Transverse colon (tissue), 4 donors: ENCODE data around the gene OLFML1. TPM values are rescaled to one million over a fixed set of nuclear protein-coding genes. Genes with fewer than 3 reads are reported as not detected.

Experiments
- DNase-seq: peaks from one replicate; pipeline ENCODE4 v3.0.0-alpha.2; 2019
- H3K27ac ChIP-seq, 4 donors: fragments of 200-600 bp; sonication (generic); 2 replicates each; pipeline ENCODE4 v1.5.1; 2016 to 2018; ENCODE audit warnings: inconsistent platforms in 4 of 4
- H3K27me3 ChIP-seq: fragments of 200-600 bp; sonication (generic); 2 replicates; pipeline ENCODE4 v1.5.1; 2017; ENCODE audit warnings: inconsistent platforms
- H3K36me3 ChIP-seq, 4 donors: fragments of 200-600 bp; sonication (generic); 2 replicates each; pipeline ENCODE4 v1.5.1; 2017 to 2019; ENCODE audit warnings: inconsistent platforms in 4 of 4
- H3K4me1 ChIP-seq, 4 donors: fragments of 200-600 bp; sonication (generic); 2 replicates each; pipeline ENCODE4 v1.5.1; 2017 to 2020; ENCODE audit warnings: inconsistent platforms in 4 of 4
- H3K4me3 ChIP-seq, 4 donors: fragments of 200-600 bp; sonication (generic); 1 replicate in 1 of 4; 2 replicates in 3 of 4; pipeline versions ENCODE4 v1.5.1 to v1.6.1; 2017 to 2019; ENCODE audit warnings: inconsistent platforms in 4 of 4
- H3K9me3 ChIP-seq, 2 donors: fragments of 200-600 bp; sonication (generic); 2 replicates each; pipeline ENCODE4 v1.5.1; 2017 to 2019; ENCODE audit warnings: inconsistent platforms in 2 of 2
- CTCF ChIP-seq, 5 experiments: fragments of 200-600 bp in 3 of 5; fragments of 450-650 bp in 2 of 5; sonication (generic) in 3 of 5; IDR thresholded peaks; 1 replicate in 2 of 5; 2 replicates in 3 of 5; pipeline ENCODE4 v1.5.1; 2016 to 2017; ENCODE audit warnings: antibody characterized with exemption in 5 of 5, inconsistent platforms in 3 of 5, mild to moderate bottlenecking in 2 of 5, moderate library complexity in 1 of 5
- EP300 ChIP-seq: sonication (generic); formaldehyde crosslinking; IDR thresholded peaks from one replicate; pipeline ENCODE4 v1.6.1; 2017; ENCODE audit warnings: antibody characterized with exemption, low read depth
- POLR2A ChIP-seq: fragments of 450-650 bp; IDR thresholded peaks from one replicate; pipeline ENCODE4 v1.6.1; 2016; ENCODE audit warnings: antibody characterized with exemption, mild to moderate bottlenecking, moderate library complexity
- POLR2AphosphoS5 ChIP-seq, 3 donors: sonication (generic); formaldehyde crosslinking; IDR thresholded peaks; one replicate each; pipeline ENCODE4 v1.6.1; 2016; ENCODE audit warnings: antibody characterized with exemption in 3 of 3
- WGBS, 2 donors: methylation state at CpG; one replicate each; pipeline ENCODE4 v1.1.5; 2018; ENCODE audit warnings: low coverage in 1 of 2; 5-methylcytosine and 5-hydroxymethylcytosine counted together
- in situ Hi-C, 4 donors: fragments of 200-750 bp; cut with MboI; loops; one replicate each; pipeline versions ENCODE4 v1.15.0 to v1.15.1; 2017; ENCODE audit warnings: low sequenced_read_pairs in 3 of 4, low pct_ligation_motif_present in 1 of 4, low pct_unique_long_range_greater_than_20kb in 1 of 4
- intact Hi-C: fragments of 100-400 bp; cut with DNase I; formaldehyde crosslinking; loops from one replicate; pipeline ENCODE4 v1.15.1; 2023; ENCODE audit warnings: low total_unique reads
- total RNA-seq, 4 donors: library from RNA; depleted of rRNA; stranded (reverse); fragments of >200 nt; gene quantifications; one replicate each; pipeline ENCODE4 v1.1.0, GENCODE V29; 2016

The OLFML1 gene
- total RNA-seq, 4 donors from 2014 or later, result 0.20 to 4.8 (median 2.6) TPM; not detected in 1

GRCh38 chr11:7509966-7510365 is 24.7 kb downstream of the OLFML1 start:
- Histone ChIP-seq H3K4me1 (peaks cover 12 to 34% (median 23%) of the 10 kb centered on the region in 4 donors), H3K4me3 (no peak overlapping the region), H3K9me3 (no peaks in the 10 kb centered on the region), H3K27me3 (no peaks in the 10 kb centered on the region), H3K36me3 (no peaks in the 10 kb centered on the region), H3K27ac (no peak overlapping the region)
- in situ Hi-C loops (no loop called here), intact Hi-C loops (no loop called here)
- WGBS, 2 donors, result 92% methylated on average over 2 of the region's 2 CpGs; no CpG with 5 or more reads in 1 of the 2 donors
- no peak for DNase-seq
- TF ChIP-seq POLR2A (no peak), EP300 (no peak), POLR2AphosphoS5 (IDR thresholded peaks at IDR 0.05) (no peak)

GRCh38 chr11:7511401-7511800 is 26.1 kb downstream of the OLFML1 start:
- H3K27ac ChIP-seq, result peak overlapping the region; percentile 88 to 93 (median 89)
- intact Hi-C loops, result no loop called here
- 27% methylated on average over 5 of the region's 5 CpGs; no CpG with 5 or more reads in 1 of the 2 donors for WGBS, 2 donors

GRCh38 chr11:7512525-7513233 is 27.4 kb downstream of the OLFML1 start:
- no peaks in the 10 kb centered on the region for H3K36me3 ChIP-seq
- peak overlapping the region; percentile 88 to 93 (median 89) for H3K27ac ChIP-seq
- intact Hi-C loops (no loop called here), in situ Hi-C loops (no loop called here)
- H3K4me3 ChIP-seq, result peak overlapping the region in 3 of 4 donors; percentile 56 to 67 (median 63)
- TF ChIP-seq POLR2AphosphoS5 (IDR thresholded peaks at IDR 0.05), result peak; percentile 16 to 43 (median 23)
- no peak for TF ChIP-seq POLR2A
- H3K4me1 ChIP-seq, result peaks cover 12 to 41% (median 23%) of the 10 kb centered on the region in 4 donors
- no peaks in the 10 kb centered on the region for H3K27me3 ChIP-seq
- no peaks in the 10 kb centered on the region for H3K9me3 ChIP-seq
- peak; percentile 80 for DNase-seq
- 15% methylated on average over 18 of the region's 18 CpGs; no CpG with 5 or more reads in 1 of the 2 donors for WGBS, 2 donors

More at GRCh38 chr11:7511401-7511800, 26.1 kb downstream of the OLFML1 start:
- DNase-seq, result peak; percentile 53
- peaks cover 12 to 41% (median 23%) of the 10 kb centered on the region in 4 donors for H3K4me1 ChIP-seq
- no peaks in the 10 kb centered on the region for H3K27me3 ChIP-seq
- in situ Hi-C loops, result no loop called here
- H3K4me3 ChIP-seq, result no peak overlapping the region
- TF ChIP-seq EP300, result no peak
- TF ChIP-seq POLR2A, result no peak
- no peak for TF ChIP-seq POLR2AphosphoS5 (IDR thresholded peaks at IDR 0.05)
- TF ChIP-seq CTCF (IDR thresholded peaks at IDR 0.05), result no peak
- H3K9me3 ChIP-seq, result no peaks in the 10 kb centered on the region
- H3K36me3 ChIP-seq, result no peaks in the 10 kb centered on the region

GRCh38 chr11:7513234-7514098 is 28.2 kb downstream of the OLFML1 start, which contains the start of gene PPFIBP2:
PPFIBP2 (plus strand) TSS chr11:7513999; CDS start chr11:7549476, 35,477 bp downstream.
- 0% methylated on average over 65 of the region's 79 CpGs; no CpG with 5 or more reads in 1 of the 2 donors for WGBS, 2 donors
- Histone ChIP-seq H3K4me1 (peaks cover 12 to 37% (median 23%) of the 10 kb centered on the region in 4 donors), H3K9me3 (no peaks in the 10 kb centered on the region), H3K27me3 (no peaks in the 10 kb centered on the region), H3K36me3 (no peaks in the 10 kb centered on the region), H3K27ac (peak within 1 kb of the TSS; percentile 88 to 93 (median 89)), H3K4me3 (peak within 1 kb of the TSS; percentile 55 to 67 (median 60))
- intact Hi-C loops, result no loop called here
- peak; percentile 64 for TF ChIP-seq POLR2A
- TF ChIP-seq EP300, result no peak
- TF ChIP-seq POLR2AphosphoS5 (IDR thresholded peaks at IDR 0.05), result peak; percentile 8 to 63 (median 30)
- peak; percentile 54 to 88 (median 65) for TF ChIP-seq CTCF (IDR thresholded peaks at IDR 0.05)
- in situ Hi-C loops, result no loop called here
- peak; percentile 91 for DNase-seq
